Activated naive CD4-positive, alpha-beta T cell treated with anti-CD3 and anti-CD28 coated beads, Interleukin-2, amount 50 U/mL, for 16 hours (primary cell): ENCODE measurements around the gene FOXL2.

Experiments
- DNase-seq: peaks from one replicate; pipeline ENCODE4 v3.0.0-alpha.2; 2020

The FOXL2 gene

GRCh38 chr3:138944929-138945708 lies 1.8 kb downstream of the FOXL2 start:
- no peak for DNase-seq

DNA sequence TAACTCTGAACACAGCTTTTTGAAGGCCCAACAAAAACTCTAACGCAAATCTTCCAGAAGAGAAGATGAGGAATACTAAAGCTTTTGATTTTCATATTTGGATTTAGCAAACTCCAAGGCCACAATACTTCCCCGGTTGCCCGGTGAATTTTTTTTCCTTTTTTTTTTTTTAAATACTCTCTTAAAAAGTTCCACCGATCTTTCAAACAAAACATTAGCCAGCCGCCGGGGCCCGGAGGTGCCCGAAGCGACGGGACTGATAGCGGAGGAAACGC lies 2.3 kb downstream of the FOXL2 start:
- no peak for DNase-seq

GRCh38 chr3:138943724-138944653 lies 2.9 kb downstream of the FOXL2 start:
- DNase-seq, result no peak

GRCh38 chr3:138942861-138943623 lies 3.9 kb downstream of the FOXL2 start:
- no peak for DNase-seq

GRCh38 chr3:138942271-138942670 lies 4.7 kb downstream of the FOXL2 start:
- no peak for DNase-seq

DNA sequence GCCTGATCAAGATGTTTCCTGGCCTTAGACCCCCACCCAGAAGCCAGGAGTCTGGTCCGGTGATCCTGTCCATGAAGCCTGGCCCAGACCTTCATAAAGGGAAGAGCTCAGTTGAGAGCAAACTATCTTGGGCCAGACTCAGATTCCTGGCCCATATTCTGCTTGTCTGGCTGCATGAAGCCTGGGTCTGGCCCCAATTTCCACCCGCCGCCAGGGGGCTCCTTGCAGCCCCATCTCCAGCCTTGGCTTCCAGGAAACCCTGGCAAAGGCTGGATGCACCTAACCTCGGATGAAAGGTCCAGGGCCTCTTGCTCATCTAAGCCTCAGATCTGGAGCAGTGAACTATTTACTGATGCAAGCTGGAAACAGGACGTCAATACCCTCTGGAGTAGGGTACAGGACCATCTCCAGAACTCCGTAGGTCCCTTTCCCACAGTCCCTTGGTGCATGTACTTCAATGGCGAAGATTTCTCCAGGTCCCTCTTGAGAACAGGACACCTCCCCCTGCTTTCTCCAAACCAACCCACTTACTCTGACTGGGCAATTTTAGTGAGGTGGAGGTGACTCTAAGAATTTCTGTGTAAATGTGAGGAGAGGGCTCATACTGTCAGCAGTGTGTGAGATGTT lies 5.6 kb downstream of the FOXL2 start:
- no peak for DNase-seq

DNA sequence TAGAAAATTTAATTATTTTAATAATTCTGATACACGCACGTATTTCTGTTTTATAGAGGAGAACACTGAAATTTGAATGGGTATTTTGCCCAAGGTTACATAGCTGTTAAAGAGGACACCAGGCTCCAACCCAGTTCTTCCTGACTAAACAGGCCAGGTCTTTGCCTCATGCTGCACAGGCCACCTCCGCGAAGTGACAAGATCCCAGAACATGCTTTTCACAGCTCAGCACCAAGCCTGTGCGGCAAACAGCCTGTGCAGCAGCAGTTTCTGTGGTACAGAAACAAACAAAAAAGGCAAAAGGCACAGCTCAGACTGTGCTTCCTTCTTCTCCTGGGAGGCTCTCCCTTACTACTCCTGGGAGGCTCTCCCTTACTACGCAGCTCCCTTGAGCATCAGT lies 6.5 kb downstream of the FOXL2 start:
- no peak for DNase-seq

DNA sequence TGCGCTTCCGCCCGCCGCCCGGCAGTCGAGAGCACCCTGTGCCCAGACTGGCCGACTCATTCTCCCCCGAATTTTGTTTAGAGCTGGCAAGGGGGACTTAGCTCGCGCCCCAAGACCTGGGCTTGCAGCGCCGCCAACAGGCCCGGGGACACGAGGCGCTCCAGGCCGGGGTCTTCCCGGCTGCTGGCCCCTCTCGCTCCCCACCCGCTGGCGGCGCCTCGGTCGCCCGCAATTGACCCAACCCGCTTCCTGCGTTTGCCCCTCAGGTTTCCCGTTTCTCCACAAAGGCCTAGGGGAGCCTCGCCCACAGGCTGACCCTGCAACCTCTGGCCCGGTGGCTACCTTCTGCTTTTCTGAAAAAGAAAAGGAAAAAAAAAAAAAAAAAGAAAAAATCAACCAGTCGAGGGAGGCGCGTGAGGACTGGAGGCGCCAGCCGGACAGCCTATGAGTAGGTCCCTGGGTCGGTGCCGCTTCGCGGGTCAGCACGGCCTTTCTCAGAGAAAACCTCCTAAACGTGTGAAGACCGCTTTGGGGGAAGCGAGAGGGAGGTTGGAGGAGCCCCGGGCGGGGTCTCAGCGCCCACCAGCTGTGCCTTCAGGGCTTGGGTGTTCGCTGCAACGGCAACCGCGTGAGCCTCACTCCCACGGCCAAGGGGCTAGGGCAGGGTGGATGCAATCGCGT lies 7.2 kb downstream of the FOXL2 start:
- DNase-seq, result no peak

- DNase-seq, result no peak
These were observed 7.9 kb downstream of the FOXL2 start for GRCh38 chr3:138938877-138939560.

DNA sequence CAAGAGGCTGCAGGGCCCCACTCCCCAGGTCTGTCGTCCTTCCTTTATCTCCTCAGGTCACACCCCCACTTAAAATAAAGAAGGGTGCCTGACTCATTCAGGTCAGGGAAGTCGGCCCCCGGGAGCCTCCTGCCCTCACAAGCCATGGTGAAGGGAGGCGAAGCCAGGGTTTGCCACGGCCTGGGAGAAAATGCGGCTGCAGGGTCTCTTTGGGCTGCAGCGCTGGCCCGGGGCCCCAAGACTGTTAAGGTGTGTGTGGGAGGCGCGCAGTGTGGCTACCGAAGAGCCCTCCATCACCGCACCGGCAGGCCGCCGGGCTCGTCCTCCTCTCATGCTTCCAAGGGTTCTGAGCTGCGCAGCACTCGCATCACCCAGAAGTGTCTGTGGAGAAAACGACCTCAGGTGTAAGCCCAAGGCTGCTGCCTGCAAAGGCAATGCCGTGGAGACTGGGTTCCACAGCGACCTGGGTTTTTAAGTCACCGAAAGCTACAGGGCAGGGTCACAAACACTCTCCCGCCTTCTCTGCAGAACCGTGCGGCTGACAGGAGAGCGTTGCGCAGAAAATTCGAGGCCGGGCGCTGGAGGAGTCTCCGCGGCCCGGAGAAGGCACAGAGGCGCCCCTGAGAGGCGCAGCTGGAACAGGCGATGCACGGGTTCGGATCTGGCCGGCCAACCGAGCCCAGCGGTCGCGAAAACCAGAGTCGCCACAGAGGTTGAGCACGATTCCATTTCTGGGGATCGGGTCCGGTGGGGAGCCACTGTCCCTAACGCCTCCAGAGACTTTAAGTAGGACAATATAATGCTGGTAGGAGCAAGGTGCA lies 8.7 kb downstream of the FOXL2 start:
- no peak for DNase-seq

- DNase-seq, result no peak
These were observed 9.3 kb downstream of the FOXL2 start for GRCh38 chr3:138937690-138938055.

GRCh38 chr3:138936741-138937689 lies 9.9 kb downstream of the FOXL2 start:
- DNase-seq, result no peak

GRCh38 chr3:138935863-138936740 lies 10.8 kb downstream of the FOXL2 start:
- DNase-seq, result peak; percentile 78

DNA sequence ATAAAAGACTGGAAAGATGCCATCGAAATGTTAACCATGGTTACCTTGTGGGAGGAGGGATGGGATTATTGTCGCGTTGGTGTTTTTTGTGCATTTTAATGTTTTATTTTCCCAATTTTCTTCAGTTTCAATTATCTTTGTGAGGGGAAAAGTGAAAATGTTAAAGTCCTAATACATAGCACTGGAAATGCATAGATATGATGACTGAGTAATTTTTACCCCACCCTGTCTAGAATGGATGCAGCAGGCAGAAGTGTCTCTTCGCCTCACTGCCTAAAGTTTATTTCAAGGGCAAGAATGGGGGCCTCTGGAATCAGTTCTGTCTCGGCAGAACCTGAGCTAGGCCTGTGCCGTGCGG lies 11.5 kb downstream of the FOXL2 start:
- no peak for DNase-seq

GRCh38 chr3:138933981-138934691 lies 12.8 kb downstream of the FOXL2 start:
- DNase-seq, result no peak

GRCh38 chr3:138933068-138933668 lies 13.8 kb downstream of the FOXL2 start:
- DNase-seq, result no peak

- DNase-seq, result no peak
These were observed 18.1 kb downstream of the FOXL2 start for GRCh38 chr3:138928727-138929372.
